22Rv1 (cell line): ENCODE data around the gene RPS27.
A peak's percentile ranks its signal among the peaks of the same experiment; 100 is the strongest.

Experiments used
- H3K27ac ChIP-seq: fragments of 450-650 bp; 2 replicates; pipeline ENCODE4 v1.5.1; 2017
- ZFX ChIP-seq: fragments of 450-650 bp; IDR thresholded peaks from 2 replicates; pipeline ENCODE4 v1.6.1; 2017; ENCODE audit warnings: antibody characterized with exemption, borderline replicate concordance
- TF ChIP-seq, protein P1 (sequence below): fragments of 450-650 bp; IDR thresholded peaks from 2 replicates; pipeline ENCODE4 v1.5.1; 2017; ENCODE audit warnings: mild to moderate bottlenecking

The RPS27 gene

DNA sequence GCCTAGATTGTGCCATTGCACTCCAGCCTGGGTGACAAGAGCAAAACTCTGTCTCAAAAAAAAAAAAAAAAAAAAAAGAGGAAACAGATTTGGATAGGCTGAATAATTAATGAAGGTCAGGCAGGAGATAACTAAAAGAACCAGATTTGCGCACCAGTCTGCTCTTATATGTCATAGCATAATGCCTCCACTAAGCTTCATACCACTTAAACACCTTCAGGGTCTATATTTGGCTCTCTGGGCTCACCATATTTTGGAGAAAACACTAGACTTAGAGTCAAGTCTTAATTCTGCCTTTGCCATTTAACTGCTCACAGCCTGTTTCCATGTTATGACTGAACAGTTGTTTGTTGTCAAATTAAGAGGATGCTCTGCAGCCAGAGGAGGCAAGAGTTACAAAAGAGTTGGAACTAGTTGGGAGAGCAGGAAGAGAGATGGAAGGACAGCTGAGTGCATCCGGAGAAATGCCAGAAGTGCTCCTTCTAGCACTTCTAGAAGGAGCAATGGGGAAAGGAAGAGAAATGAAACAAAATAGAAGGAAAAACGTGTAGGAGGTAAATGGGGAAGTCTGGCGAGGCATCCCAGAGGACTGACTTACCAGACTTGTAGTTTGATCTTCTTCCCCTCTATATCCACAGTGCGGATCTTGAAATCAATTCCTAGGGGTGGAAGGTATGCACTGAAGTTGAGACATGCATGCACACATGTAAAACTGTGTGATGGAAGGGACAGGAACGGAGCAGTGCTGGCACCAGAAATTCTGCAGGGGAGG lies 6.3 kb upstream of the RPS27 start:
- no peak overlapping the region for H3K27ac ChIP-seq
- TF ChIP-seq, protein P1, sequence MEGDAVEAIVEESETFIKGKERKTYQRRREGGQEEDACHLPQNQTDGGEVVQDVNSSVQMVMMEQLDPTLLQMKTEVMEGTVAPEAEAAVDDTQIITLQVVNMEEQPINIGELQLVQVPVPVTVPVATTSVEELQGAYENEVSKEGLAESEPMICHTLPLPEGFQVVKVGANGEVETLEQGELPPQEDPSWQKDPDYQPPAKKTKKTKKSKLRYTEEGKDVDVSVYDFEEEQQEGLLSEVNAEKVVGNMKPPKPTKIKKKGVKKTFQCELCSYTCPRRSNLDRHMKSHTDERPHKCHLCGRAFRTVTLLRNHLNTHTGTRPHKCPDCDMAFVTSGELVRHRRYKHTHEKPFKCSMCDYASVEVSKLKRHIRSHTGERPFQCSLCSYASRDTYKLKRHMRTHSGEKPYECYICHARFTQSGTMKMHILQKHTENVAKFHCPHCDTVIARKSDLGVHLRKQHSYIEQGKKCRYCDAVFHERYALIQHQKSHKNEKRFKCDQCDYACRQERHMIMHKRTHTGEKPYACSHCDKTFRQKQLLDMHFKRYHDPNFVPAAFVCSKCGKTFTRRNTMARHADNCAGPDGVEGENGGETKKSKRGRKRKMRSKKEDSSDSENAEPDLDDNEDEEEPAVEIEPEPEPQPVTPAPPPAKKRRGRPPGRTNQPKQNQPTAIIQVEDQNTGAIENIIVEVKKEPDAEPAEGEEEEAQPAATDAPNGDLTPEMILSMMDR = no peak
- no peak for TF ChIP-seq ZFX

- H3K27ac ChIP-seq = peak overlapping the region; percentile 92
Measured at GRCh38 chr1:153985341-153985912, 5.1 kb upstream of the RPS27 start.

GRCh38 chr1:153985941-153986761 lies 4.4 kb upstream of the RPS27 start, which contains the start of gene RAB13:
TSS of gene RAB13 (minus strand) at chr1:153986339. CDS start at chr1:153986236, 103 bp downstream.
- TF ChIP-seq, protein P1 = no peak
- no peak for TF ChIP-seq ZFX
- peak within 1 kb of the TSS; percentile 92 for H3K27ac ChIP-seq

More at GRCh38 chr1:153985341-153985912, 5.1 kb upstream of the RPS27 start:
- TF ChIP-seq, protein P1 = no peak
- no peak for TF ChIP-seq ZFX

DNA sequence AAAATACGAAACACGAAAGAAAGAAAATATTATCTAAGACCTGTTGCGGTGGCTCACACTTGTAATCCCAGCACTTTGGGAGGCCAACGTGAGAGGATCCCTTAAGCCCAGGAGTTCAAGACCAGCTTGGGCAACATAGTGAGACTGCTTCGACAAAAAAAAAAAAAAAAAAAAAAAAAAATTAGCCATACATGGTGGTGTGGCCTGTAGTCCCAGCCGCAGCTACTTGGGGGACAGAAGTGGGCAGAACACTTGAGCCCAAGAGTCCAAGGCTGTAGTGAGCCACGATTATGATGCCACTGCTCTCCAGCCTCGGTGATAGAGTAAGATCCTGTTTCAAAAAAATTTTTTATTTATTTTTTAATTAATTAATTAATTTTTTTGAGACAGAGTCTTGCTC lies 2.9 kb upstream of the RPS27 start:
- peak overlapping the region; percentile 92 for H3K27ac ChIP-seq

GRCh38 chr1:153991151-153991630 lies 629 bp downstream of the RPS27 start:
- TF ChIP-seq, protein P1 = no peak
- TF ChIP-seq ZFX = no peak
- peak overlapping the region; percentile 85 for H3K27ac ChIP-seq

More for the DNA sequence above, 2.9 kb upstream of the RPS27 start:
- TF ChIP-seq, protein P1 = no peak
- no peak for TF ChIP-seq ZFX

DNA sequence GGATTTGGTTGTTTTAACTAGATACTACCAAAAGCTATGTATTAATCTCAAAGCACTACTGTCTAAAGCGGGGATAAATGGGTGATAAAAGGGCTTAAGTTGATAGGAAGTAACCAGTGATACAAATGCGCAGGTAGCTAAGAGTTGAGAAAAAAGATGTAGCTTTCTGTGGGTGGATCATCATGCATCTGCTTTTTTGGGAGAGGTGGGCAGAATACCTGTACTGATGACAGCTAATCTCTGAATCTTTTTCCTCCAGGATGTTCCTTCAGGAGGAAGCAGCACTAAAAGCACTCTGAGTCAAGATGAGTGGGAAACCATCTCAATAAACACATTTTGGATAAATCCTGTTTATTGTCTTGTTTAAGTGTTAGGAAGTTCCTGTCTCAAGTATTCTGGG lies 1.2 kb downstream of the RPS27 start:
- peak overlapping the region; percentile 85 for H3K27ac ChIP-seq
- TF ChIP-seq ZFX = no peak
- TF ChIP-seq, protein P1 = no peak
